Measurements from ENCODE around the gene TARS3.

GRCh38 chr15:101637038-101637437 is 87.2 kb downstream of the TARS3 start:
- TF ChIP-seq CTCF (IDR thresholded peaks at IDR 0.05; ENCODE audit: low read depth, low read length): no peak
- TF ChIP-seq EZH2phosphoT487 (IDR thresholded peaks at IDR 0.05; ENCODE audit: low read depth): no peak

All from OCI-LY3 (cell line).